PC-9 (cell line): ENCODE measurements around the gene LOXL3. TPM values are rescaled to one million over a fixed set of nuclear protein-coding genes. Genes with fewer than 3 reads are reported as not detected.
A peak's percentile ranks its signal among the peaks of the same experiment; 100 is the strongest.

ENCODE experiments used
- BruUV-seq: library from RNA; stranded (reverse); fragments of 400-500 nt; replicated peaks from 2 replicates; lab custom pipeline; 2021; lab: Mats Ljungman, UMichigan
- CTCF ChIA-PET: fragments of 300-600 bp; sonication (Branson Sonifier 250); formaldehyde crosslinking; loops from one replicate; lab custom pipeline; 2022; ENCODE audit warnings: antibody characterized with exemption; lab: Charles Lee
- POLR2A ChIA-PET: fragments of 300-600 bp; sonication (Branson Sonifier 250); formaldehyde crosslinking; loops from one replicate; lab custom pipeline; 2022; ENCODE audit warnings: antibody characterized with exemption; ENCODE audit not compliant: unreplicated experiment; lab: Charles Lee
- DNase-seq, 2 experiments: peaks; one replicate each; pipeline versions ENCODE4 v3.0.0 to v3.0.0-alpha.2; 2015 to 2022; ENCODE audit warnings: mixed read lengths in 1 of 2
- H2AFZ ChIP-seq: fragments of 200-600 bp; sonication (generic); 2 replicates; pipeline ENCODE4 v1.8.1; 2017; ENCODE audit warnings: antibody characterized with exemption
- H3F3A ChIP-seq: fragments of 200-600 bp; sonication (generic); 2 replicates; pipeline ENCODE4 v1.8.1; 2017; ENCODE audit warnings: antibody characterized with exemption, mild to moderate bottlenecking, low read depth; ENCODE audit not compliant: insufficient read depth
- H3K27ac ChIP-seq: fragments of 200-600 bp; sonication (generic); 2 replicates; pipeline ENCODE4 v1.6.1; 2016; ENCODE audit warnings: mixed run types
- H3K27me3 ChIP-seq: fragments of 200-600 bp; sonication (generic); 2 replicates; pipeline ENCODE4 v1.6.1; 2016; ENCODE audit warnings: low read depth, mixed run types; ENCODE audit not compliant: insufficient read depth
- H3K36me3 ChIP-seq: fragments of 200-600 bp; sonication (generic); 2 replicates; pipeline ENCODE4 v1.6.1; 2016; ENCODE audit warnings: low read depth, mixed run types
- H3K4me1 ChIP-seq: fragments of 200-600 bp; sonication (generic); replicated peaks from 2 replicates; pipeline ENCODE4 v1.6.1; 2016; ENCODE audit warnings: mixed run types; ENCODE audit not compliant: insufficient read depth
- H3K4me2 ChIP-seq: fragments of 200-600 bp; sonication (generic); 2 replicates; pipeline ENCODE4 v1.6.1; 2017; ENCODE audit warnings: mixed run types
- H3K4me3 ChIP-seq: fragments of 200-600 bp; sonication (generic); 2 replicates; pipeline ENCODE4 v1.6.1; 2016; ENCODE audit warnings: mixed run types
- H3K79me2 ChIP-seq: fragments of 200-600 bp; sonication (generic); 2 replicates; pipeline ENCODE4 v1.6.1; 2017; ENCODE audit warnings: low read depth, mixed run types
- H3K9me2 ChIP-seq: fragments of 200-600 bp; sonication (generic); 2 replicates; pipeline ENCODE4 v1.8.1; 2017; ENCODE audit warnings: mild to moderate bottlenecking; ENCODE audit not compliant: insufficient read depth
- H3K9me3 ChIP-seq: fragments of 200-600 bp; sonication (generic); 2 replicates; pipeline ENCODE4 v1.8.1; 2016; ENCODE audit warnings: low read depth; ENCODE audit not compliant: insufficient read depth
- H4K20me1 ChIP-seq: fragments of 200-600 bp; sonication (generic); 2 replicates; pipeline ENCODE4 v1.8.1; 2017; ENCODE audit not compliant: insufficient read depth
- EZH2 ChIP-seq: fragments of 200-600 bp; sonication (generic); IDR thresholded peaks from 2 replicates; pipeline ENCODE4 v1.8.0; 2017; ENCODE audit warnings: antibody characterized with exemption, low read depth
- intact Hi-C: fragments of 100-400 bp; cut with micrococcal nuclease; formaldehyde crosslinking; loops from one replicate; pipeline ENCODE4 v1.10.0; 2022; ENCODE audit not compliant: unreplicated experiment
- total RNA-seq: library from RNA; stranded (reverse); gene quantifications from 2 replicates; pipeline ENCODE4 v1.2.3, GENCODE V29; 2021
- TF ChIP-seq, protein P1 (sequence below): fragments of 200-600 bp; sonication (generic); conservative IDR thresholded peaks from 2 replicates; pipeline ENCODE4 v1.6.1; 2017; ENCODE audit warnings: mixed run types, antibody characterized with exemption, mild to moderate bottlenecking, moderate library complexity

LOXL3 gene
- total RNA-seq, 1 experiment from 2014 or later = 3.1 TPM

DNA sequence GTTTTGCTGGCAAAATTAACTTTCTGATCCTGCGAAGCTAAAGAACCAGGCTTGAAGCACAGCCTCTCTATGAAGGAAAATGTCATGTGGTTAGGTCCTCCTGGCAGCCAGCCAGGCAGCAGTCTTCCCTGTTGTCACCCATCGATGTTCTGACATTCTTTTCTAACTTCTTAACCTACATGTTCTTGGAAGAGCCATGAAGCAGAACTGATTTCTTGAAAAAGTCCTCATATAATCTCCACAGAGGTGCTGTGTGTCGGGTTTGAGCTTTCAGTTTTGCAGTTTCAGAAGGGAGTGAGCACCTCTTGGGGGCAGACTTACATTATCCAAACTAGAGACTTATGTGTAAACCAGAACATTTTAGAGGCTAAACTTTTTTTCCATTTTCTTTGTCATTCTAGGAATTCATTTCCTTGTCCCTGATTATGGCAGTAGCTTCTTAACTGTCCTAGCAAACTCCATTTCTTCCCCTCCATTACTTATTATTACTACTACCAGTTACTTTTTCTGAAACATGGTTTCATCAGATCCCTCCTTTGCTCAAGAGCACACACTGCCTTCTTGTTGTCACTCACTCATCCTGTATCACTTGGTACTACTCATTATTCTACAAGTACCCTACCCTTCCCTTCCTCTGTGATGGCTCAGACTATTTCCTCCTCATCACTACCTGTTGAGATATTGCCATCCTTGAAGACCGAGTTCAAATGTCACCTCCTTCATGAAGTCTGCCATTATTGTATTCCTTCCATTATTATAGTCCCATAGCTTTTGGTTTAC lies 31.9 kb upstream of the LOXL3 start:
- no peak overlapping the region for H3K4me2 ChIP-seq
- H3K4me1 ChIP-seq = peaks cover 14% of the 10 kb centered on the region
- POLR2A ChIA-PET = interaction anchor here (0.6 to 0.7 kb wide), 5 partner anchors 21 to 198 kb away, joined by 3 to 8 read pairs (median 7); no protein-coding TSS in a partner anchor

DNA sequence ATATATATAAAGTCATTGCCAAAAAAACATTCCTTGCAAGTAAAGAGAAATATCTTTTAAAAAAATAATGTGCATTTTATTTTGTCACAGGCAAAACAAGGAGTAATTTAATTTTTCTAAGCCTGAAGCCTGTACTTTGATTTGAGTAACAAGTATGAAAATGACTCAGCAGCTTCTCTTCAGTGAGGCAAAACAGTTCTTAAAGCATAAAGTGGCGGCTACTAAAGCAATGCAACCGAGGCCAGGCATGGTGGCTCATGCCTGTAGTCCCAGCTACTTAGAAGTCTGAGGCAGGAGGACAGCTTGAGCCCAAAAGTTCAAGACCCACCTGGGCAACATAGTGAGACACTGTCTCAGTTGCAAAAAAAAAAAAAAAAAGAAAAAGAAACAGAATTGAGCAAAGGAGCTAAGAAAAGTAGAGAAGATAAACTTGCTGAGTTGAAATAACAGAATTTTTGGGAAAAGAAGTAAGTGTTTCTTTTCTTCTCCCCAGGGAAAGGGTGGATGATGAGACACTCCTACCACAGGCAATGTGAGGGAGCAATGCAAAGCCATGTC lies 30.4 kb upstream of the LOXL3 start:
- H3K27me3 ChIP-seq = no peaks in the 10 kb centered on the region
- TF ChIP-seq, protein P1, sequence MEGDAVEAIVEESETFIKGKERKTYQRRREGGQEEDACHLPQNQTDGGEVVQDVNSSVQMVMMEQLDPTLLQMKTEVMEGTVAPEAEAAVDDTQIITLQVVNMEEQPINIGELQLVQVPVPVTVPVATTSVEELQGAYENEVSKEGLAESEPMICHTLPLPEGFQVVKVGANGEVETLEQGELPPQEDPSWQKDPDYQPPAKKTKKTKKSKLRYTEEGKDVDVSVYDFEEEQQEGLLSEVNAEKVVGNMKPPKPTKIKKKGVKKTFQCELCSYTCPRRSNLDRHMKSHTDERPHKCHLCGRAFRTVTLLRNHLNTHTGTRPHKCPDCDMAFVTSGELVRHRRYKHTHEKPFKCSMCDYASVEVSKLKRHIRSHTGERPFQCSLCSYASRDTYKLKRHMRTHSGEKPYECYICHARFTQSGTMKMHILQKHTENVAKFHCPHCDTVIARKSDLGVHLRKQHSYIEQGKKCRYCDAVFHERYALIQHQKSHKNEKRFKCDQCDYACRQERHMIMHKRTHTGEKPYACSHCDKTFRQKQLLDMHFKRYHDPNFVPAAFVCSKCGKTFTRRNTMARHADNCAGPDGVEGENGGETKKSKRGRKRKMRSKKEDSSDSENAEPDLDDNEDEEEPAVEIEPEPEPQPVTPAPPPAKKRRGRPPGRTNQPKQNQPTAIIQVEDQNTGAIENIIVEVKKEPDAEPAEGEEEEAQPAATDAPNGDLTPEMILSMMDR = no peak
- TF ChIP-seq EZH2 = no peak
- DNase-seq = no peak
- POLR2A ChIA-PET = no interaction called here
- no peaks in the 10 kb centered on the region for H3K79me2 ChIP-seq
- H3K4me1 ChIP-seq = peaks cover 14% of the 10 kb centered on the region
- H3K4me3 ChIP-seq = no peak overlapping the region
- H3K9me3 ChIP-seq = no peaks in the 10 kb centered on the region
- intact Hi-C loops = loop anchor here (5.0 kb wide), 1 partner anchor 1192 kb away; no protein-coding TSS in a partner anchor
- H2AFZ ChIP-seq = no peak overlapping the region
- H4K20me1 ChIP-seq = no peaks in the 10 kb centered on the region
- BruUV-seq = no TSS peak
- H3K27ac ChIP-seq = no peak overlapping the region
- H3F3A ChIP-seq = peaks cover 7% of the 10 kb centered on the region; the same call in 1 of the 2 replicates
- H3K4me2 ChIP-seq = no peak overlapping the region
- CTCF ChIA-PET = interaction anchor here (0.7 kb wide), 2 partner anchors 35 to 464 kb away, joined by 3 to 7 read pairs; no protein-coding TSS in a partner anchor
- H3K36me3 ChIP-seq = no peaks in the 10 kb centered on the region
- no peaks in the 10 kb centered on the region for H3K9me2 ChIP-seq

More for the DNA sequence above, 31.9 kb upstream of the LOXL3 start:
- Histone ChIP-seq H3K4me3 (no peak overlapping the region), H3K36me3 (no peaks in the 10 kb centered on the region), H3K27me3 (no peaks in the 10 kb centered on the region), H2AFZ (no peak overlapping the region), H3K27ac (no peak overlapping the region), H3K79me2 (no peaks in the 10 kb centered on the region), H3K9me3 (no peaks in the 10 kb centered on the region), H3K9me2 (no peaks in the 10 kb centered on the region), H4K20me1 (no peaks in the 10 kb centered on the region), H3F3A (peaks cover 7% of the 10 kb centered on the region; the same call in 1 of the 2 replicates)
- intact Hi-C loops = loop anchor here (2.0 to 5.0 kb wide), 4 partner anchors 31 to 333 kb away; partner anchors contain the start of gene DOK1
- no peak for DNase-seq
- TF ChIP-seq EZH2 = no peak
- TF ChIP-seq, protein P1 = no peak; the same call in 1 of the 2 replicates
- CTCF ChIA-PET = no interaction called here
- no TSS peak for BruUV-seq

DNA sequence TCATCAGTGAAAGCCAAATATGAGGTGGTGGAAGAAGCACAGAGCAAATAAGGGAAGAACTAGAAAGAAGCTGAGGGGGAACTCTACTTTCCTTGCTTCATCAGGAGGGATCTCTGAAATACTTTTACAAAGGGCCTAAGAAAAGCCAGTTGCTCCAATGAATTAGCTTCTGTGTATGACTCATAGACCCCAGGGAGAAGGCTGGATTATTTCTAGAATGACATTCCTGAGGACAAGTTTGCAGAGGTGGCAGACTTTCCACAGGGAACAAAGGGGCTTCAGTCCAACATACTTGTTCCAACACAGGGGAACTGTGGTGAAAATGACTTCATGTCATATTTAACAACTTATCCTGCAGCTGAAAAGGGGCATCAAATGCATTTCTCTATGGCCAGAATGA lies 29.8 kb upstream of the LOXL3 start:
- Histone ChIP-seq H3F3A (peaks cover 7% of the 10 kb centered on the region; the same call in 1 of the 2 replicates), H3K79me2 (no peaks in the 10 kb centered on the region), H2AFZ (no peak overlapping the region), H3K9me3 (no peaks in the 10 kb centered on the region), H3K4me3 (no peak overlapping the region), H3K27ac (no peak overlapping the region), H4K20me1 (no peaks in the 10 kb centered on the region), H3K9me2 (no peaks in the 10 kb centered on the region), H3K4me1 (peaks cover 14% of the 10 kb centered on the region), H3K36me3 (no peaks in the 10 kb centered on the region), H3K27me3 (no peaks in the 10 kb centered on the region), H3K4me2 (no peak overlapping the region)
- ChIA-PET POLR2A (no interaction called here), CTCF (no interaction called here)
- BruUV-seq = no TSS peak
- peak in 1 of 2 experiments; percentile 47 for DNase-seq
- intact Hi-C loops = loop anchor here (5.0 kb wide), 1 partner anchor 1191 kb away; no protein-coding TSS in a partner anchor
- no peak for TF ChIP-seq EZH2
- TF ChIP-seq, protein P1 = no peak
